PFSK-1 (cell line): ENCODE measurements around the gene FAM120C.

Experiments used
- FOXP2 ChIP-seq: optimal IDR thresholded peaks from 2 replicates; pipeline ENCODE3; 2011; ENCODE audit warnings: borderline replicate concordance, control low read depth, inconsistent platforms; ENCODE audit not compliant: insufficient read depth; ENCODE audit errors: extremely low read length, extremely low read depth
- POLR2AphosphoS5 ChIP-seq: IDR thresholded peaks from 2 replicates; pipeline ENCODE4 v1.6.1; 2012; ENCODE audit warnings: low read depth, mild to moderate bottlenecking, control low read depth, low read length, moderate library complexity
- TF ChIP-seq, protein P1 (sequence below), 2 experiments: IDR thresholded peaks; 2 replicates each; pipeline versions ENCODE4 v1.6.1 to v1.8.0; 2011 to 2012; ENCODE audit warnings: low read depth in 2 of 2, low read length in 2 of 2, control low read depth in 1 of 2, inconsistent platforms in 1 of 2, mild to moderate bottlenecking in 1 of 2, moderate library complexity in 1 of 2; ENCODE audit not compliant: insufficient read depth in 1 of 2

DNA sequence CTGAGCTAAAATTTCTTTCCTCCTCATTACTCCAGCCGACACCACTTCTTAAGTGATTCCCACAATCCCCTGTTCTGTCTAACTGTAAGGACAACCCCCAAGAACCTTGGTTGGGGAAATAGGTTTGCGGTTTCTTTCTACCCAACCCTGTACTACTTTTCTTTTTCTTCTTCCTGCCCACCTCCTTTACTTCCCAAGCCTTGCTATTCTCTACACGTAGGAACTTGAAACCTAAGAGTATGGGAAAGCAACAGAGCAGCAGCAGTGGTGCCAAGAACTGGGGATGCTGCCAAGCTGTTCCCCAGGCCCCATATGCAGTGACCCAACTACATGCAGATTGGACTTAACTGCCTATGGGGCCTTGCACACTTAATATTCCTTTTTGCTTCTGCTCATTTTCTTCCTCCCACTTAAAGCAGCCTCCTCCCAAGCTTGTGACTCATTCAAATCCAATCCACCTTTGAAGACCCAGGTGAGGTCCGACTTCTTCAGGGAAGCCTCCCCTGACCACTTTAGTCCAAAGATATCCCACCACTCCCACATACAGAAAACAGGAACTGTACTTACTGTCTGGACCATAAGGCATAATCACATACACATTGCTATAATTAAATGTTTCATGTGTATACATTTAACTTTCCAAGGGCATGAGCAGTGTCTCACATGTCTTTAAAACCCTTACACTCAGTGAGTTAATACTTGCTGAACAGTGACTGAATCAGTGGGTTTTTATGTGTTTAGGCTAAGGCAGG lies 1.7 kb downstream of the FAM120C start:
- no peak for TF ChIP-seq POLR2AphosphoS5
- TF ChIP-seq, protein P1, sequence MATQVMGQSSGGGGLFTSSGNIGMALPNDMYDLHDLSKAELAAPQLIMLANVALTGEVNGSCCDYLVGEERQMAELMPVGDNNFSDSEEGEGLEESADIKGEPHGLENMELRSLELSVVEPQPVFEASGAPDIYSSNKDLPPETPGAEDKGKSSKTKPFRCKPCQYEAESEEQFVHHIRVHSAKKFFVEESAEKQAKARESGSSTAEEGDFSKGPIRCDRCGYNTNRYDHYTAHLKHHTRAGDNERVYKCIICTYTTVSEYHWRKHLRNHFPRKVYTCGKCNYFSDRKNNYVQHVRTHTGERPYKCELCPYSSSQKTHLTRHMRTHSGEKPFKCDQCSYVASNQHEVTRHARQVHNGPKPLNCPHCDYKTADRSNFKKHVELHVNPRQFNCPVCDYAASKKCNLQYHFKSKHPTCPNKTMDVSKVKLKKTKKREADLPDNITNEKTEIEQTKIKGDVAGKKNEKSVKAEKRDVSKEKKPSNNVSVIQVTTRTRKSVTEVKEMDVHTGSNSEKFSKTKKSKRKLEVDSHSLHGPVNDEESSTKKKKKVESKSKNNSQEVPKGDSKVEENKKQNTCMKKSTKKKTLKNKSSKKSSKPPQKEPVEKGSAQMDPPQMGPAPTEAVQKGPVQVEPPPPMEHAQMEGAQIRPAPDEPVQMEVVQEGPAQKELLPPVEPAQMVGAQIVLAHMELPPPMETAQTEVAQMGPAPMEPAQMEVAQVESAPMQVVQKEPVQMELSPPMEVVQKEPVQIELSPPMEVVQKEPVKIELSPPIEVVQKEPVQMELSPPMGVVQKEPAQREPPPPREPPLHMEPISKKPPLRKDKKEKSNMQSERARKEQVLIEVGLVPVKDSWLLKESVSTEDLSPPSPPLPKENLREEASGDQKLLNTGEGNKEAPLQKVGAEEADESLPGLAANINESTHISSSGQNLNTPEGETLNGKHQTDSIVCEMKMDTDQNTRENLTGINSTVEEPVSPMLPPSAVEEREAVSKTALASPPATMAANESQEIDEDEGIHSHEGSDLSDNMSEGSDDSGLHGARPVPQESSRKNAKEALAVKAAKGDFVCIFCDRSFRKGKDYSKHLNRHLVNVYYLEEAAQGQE (IDR thresholded peaks at IDR 0.05; ENCODE audit: insufficient read depth in 1 of 2, low read depth in 2 of 2, low read length in 2 of 2) = no peak
- TF ChIP-seq FOXP2 = no peak
